AG04450 (cell line): ENCODE results near the gene CHI3L1. TPM values are rescaled to one million over a fixed set of nuclear protein-coding genes. Genes with fewer than 3 reads are reported as not detected.

Source experiments
- CTCF ChIA-PET: fragments of 300-600, 350-600 bp; formaldehyde crosslinking; extraction: SDS; loops from one replicate; lab custom pipeline; 2022; ENCODE audit warnings: antibody characterized with exemption, inconsistent platforms; lab: Charles Lee
- POLR2A ChIA-PET: fragments of 350-600 bp; formaldehyde crosslinking; extraction: SDS; loops from one replicate; lab custom pipeline; 2021; ENCODE audit warnings: antibody characterized with exemption, inconsistent platforms; lab: Yijun Ruan, JAX
- DNase-seq: peaks from one replicate; pipeline ENCODE4 v3.0.0-alpha.2; 2011; ENCODE audit warnings: low read depth, low spot score
- H3K27ac ChIP-seq: one replicate; pipeline ENCODE4 v1.5.1; 2012; ENCODE audit warnings: low read depth, low read length, control low read depth
- H3K27me3 ChIP-seq: one replicate; pipeline ENCODE4 v1.6.0; 2012; ENCODE audit warnings: low read length; ENCODE audit not compliant: control insufficient read depth, insufficient read depth
- H3K4me3 ChIP-seq: 2 replicates; pipeline ENCODE4 v1.5.1; 2011; ENCODE audit warnings: mild to moderate bottlenecking, low read depth, low read length, control low read depth
- H3K9me3 ChIP-seq: 2 replicates; pipeline ENCODE4 v1.5.1; 2012; ENCODE audit warnings: low read length; ENCODE audit not compliant: control insufficient read depth, insufficient read depth
- polyA plus RNA-seq: library from polyadenylated mRNA; depleted of rRNA; stranded (reverse); fragments of >200 nt; gene quantifications from 2 replicates; pipeline ENCODE4 v1.2.3, GENCODE V29; 2011
- TF ChIP-seq, protein P1 (sequence below): IDR thresholded peaks from 2 replicates; pipeline ENCODE4 v1.5.1; 2011; ENCODE audit warnings: low read depth, low read length, control low read depth, inconsistent platforms

The CHI3L1 gene
- polyA plus RNA-seq, 1 experiment, result 6.4 TPM

DNA sequence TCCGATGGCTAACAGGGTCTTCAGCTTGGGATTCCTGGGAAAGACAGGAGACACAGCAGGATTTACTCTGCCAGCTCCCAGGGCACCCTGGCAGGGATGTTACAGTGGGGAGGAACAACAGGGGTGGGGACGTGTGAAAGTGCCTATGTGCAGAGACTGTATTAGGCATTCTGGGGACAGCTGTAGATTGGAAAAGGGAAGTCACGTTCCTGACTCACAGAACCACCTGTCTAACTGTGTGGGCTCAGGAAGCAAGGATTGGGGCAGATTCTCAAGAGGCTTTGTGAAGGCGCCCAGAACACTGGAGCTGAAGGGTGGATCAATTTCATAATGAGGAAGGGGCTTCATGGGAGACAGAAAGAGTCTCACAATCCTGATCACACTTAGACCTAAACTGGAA, 38.6 kb upstream of the CHI3L1 start:
- no peak for DNase-seq
- Histone ChIP-seq H3K4me3 (no peak overlapping the region), H3K27me3 (peaks cover 62% of the 10 kb centered on the region), H3K27ac (no peak overlapping the region), H3K9me3 (no peaks in the 10 kb centered on the region)
- TF ChIP-seq, protein P1, sequence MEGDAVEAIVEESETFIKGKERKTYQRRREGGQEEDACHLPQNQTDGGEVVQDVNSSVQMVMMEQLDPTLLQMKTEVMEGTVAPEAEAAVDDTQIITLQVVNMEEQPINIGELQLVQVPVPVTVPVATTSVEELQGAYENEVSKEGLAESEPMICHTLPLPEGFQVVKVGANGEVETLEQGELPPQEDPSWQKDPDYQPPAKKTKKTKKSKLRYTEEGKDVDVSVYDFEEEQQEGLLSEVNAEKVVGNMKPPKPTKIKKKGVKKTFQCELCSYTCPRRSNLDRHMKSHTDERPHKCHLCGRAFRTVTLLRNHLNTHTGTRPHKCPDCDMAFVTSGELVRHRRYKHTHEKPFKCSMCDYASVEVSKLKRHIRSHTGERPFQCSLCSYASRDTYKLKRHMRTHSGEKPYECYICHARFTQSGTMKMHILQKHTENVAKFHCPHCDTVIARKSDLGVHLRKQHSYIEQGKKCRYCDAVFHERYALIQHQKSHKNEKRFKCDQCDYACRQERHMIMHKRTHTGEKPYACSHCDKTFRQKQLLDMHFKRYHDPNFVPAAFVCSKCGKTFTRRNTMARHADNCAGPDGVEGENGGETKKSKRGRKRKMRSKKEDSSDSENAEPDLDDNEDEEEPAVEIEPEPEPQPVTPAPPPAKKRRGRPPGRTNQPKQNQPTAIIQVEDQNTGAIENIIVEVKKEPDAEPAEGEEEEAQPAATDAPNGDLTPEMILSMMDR, result no peak
- ChIA-PET POLR2A (no interaction called here), CTCF (interaction anchor here (1.2 to 1.4 kb wide), 3 partner anchors 10 to 107 kb away, joined by 4 to 6 read pairs (median 4); no protein-coding TSS in a partner anchor)

DNA sequence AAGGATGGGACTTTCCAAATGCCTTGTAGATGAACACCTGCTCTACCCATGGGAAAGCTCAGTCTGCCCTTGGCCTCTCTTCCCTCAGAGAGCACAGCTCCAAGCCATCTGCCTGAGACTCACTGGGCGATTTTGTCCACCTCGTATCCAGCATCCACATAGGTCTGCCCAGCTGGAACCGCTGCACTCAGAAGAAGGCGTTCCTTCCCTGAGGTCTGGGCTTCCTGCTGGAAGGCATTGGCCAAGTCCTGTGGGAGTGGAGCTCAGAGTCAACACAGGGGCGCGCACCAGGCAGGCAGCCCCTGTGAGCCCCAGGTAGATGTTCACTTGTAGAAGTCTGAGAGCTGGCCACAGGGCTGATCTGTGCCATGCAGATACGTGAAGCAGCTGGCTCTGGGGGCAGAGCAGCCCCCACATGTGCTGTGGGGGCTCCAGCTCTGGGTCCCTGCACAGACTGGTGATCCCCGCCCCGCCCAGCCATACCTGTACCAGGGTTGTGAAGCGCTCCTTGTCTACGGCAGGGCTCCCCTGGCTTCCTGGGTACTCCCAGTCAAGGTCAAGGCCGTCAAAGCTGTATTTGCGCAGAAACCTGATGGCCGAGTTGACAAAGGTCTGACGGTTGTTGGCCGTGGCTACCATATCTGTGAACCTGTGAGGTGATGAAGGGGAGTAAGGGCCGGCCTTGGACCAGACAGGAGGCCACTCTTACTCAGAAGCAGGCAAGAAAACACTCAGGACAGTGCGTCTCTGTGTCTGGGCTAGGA, 36.7 kb upstream of the CHI3L1 start:
- Histone ChIP-seq H3K4me3 (no peak overlapping the region), H3K27me3 (peaks cover 69% of the 10 kb centered on the region), H3K27ac (no peak overlapping the region), H3K9me3 (no peaks in the 10 kb centered on the region)
- TF ChIP-seq, protein P1, result no peak
- ChIA-PET POLR2A (no interaction called here), CTCF (interaction anchor here (3.2 kb wide), 2 partner anchors 44 to 105 kb away, joined by 10 to 16 read pairs; no protein-coding TSS in a partner anchor)
- DNase-seq, result no peak

DNA sequence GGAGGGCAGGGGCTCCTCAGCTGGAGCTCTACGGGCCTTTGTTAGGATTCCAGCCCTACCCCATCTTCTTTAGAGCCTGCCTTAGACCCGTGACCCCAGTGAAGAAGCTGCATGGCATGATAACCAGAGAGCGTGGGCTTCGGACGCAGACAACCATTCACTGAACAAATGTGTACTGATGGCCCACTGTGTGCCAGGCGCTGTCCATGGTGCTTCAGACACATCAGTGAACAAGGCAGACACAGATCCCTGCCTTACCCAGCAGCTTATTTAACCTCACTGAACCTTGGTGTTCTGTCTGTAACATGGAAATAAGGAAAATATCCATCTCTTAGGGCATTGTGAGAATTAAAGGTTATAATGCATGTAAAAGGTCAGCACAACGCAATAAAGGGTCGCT, 33.4 kb upstream of the CHI3L1 start:
- no peak for DNase-seq
- Histone ChIP-seq H3K27ac (no peak overlapping the region), H3K4me3 (no peak overlapping the region), H3K27me3 (peaks cover 67% of the 10 kb centered on the region), H3K9me3 (no peaks in the 10 kb centered on the region)
- TF ChIP-seq, protein P1, result no peak
- ChIA-PET POLR2A (no interaction called here), CTCF (interaction anchor here (3.2 to 9.0 kb wide), 3 partner anchors 47 to 180 kb away, joined by 10 to 253 read pairs (median 117); no protein-coding TSS in a partner anchor)

DNA sequence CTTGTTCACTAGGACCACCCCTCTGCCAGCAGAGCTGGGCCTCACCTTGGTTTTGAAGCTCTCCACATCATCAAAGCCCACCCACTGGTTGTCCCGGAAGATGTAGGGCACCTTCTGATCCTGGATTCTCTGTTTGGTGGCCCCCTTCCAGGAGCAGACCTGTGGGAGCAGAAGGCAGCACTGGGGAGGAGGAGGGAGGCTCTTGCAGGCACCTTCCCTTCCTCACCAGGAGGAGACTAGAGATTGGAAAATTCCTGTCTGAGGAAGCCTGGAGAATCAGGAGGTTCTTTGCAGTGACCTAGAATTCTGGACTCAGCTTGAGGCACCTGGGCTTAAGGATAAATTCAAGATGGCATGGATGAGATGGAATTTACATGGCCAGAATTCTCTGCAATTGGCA, 32.7 kb upstream of the CHI3L1 start:
- CTCF ChIA-PET, result interaction anchor here (0.6 to 9.0 kb wide), 5 partner anchors 49 to 211 kb away, joined by 6 to 253 read pairs (median 41); partner anchors contain the start of gene ADORA1
- POLR2A ChIA-PET, result no interaction called here
- Histone ChIP-seq H3K9me3 (no peaks in the 10 kb centered on the region), H3K4me3 (no peak overlapping the region), H3K27me3 (peaks cover 63% of the 10 kb centered on the region), H3K27ac (no peak overlapping the region)
- TF ChIP-seq, protein P1, result no peak
- no peak for DNase-seq

DNA sequence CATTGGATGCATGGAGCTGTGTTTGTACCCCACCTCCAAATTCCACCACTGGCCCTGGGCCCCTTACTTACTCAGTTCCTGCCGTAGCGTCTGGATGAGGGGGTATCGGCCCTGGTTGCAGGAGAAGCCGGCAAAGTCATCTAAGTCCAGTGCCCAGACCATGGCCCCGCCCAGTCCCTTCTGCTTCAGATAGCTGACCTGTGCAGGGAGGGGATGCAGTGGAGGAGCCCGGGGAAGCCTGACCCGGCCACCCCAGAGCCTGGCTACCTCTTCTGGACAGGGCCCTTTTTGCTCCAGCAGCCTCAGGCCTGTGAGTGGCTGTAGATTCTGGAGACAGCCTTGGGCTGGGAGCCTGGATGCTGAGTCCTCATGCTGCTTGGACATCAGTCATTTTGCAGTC, 31.2 kb upstream of the CHI3L1 start:
- peaks cover 48% of the 10 kb centered on the region for H3K27me3 ChIP-seq
- ChIA-PET CTCF (interaction anchor here (0.6 to 9.0 kb wide), 9 partner anchors 13 to 197 kb away, joined by 3 to 253 read pairs (median 24); partner anchors contain the start of gene ADORA1), POLR2A (interaction anchor here (1.1 kb wide), 1 partner anchor 178 kb away, joined by 4 read pairs; no protein-coding TSS in a partner anchor)
- no peaks in the 10 kb centered on the region for H3K9me3 ChIP-seq
- TF ChIP-seq, protein P1, result no peak
- DNase-seq, result no peak
- no peak overlapping the region for H3K27ac ChIP-seq
- no peak overlapping the region for H3K4me3 ChIP-seq
